Muscle of back (tissue), 11 donors: Measurements from ENCODE around the gene TCP11. TPM values are rescaled to one million over a fixed set of nuclear protein-coding genes. Genes with fewer than 3 reads are reported as not detected.
A peak's percentile ranks its signal among the peaks of the same experiment; 100 is the strongest.
"Not testable (repeated sequence)": the region's sequence is repeated elsewhere in the genome, so short reads cannot be mapped to it uniquely, and the experiment has no call there.

ENCODE experiments used
- DNase-seq, 3 donors: peaks; one replicate each; pipeline versions ENCODE4 v3.0.0 to v3.0.0-alpha.2; 2013
- polyA plus RNA-seq, 10 donors: library from polyadenylated mRNA; unstranded; fragments of 120-200 nt; gene quantifications; one replicate each; pipeline ENCODE4 v1.2.1, GENCODE V29; 2013; ENCODE audit not compliant: insufficient read length in 10 of 10

The TCP11 gene
- polyA plus RNA-seq, 10 donors: 0.15 to 0.73 (median 0.35) TPM; not detected in 1

DNA sequence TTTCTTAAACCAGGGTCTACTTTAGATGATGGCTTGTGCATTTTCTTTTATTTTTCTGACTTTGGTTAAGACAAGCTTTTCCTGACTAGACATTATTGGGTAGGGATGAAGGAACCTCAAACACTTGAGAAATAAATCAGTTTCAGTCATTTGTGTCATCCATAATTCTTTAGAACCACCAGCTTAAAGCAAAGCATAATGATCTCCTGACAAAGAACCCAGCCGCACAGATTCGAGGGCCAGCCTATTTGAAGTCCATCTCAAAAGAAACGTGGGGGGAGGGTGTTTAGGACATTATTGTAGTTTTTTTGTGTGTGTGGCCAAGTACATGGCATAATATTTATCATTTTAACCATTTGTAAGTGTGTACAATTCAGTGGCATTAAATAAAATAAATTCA is 6.3 kb upstream of the TCP11 start:
- DNase-seq: no peak

DNA sequence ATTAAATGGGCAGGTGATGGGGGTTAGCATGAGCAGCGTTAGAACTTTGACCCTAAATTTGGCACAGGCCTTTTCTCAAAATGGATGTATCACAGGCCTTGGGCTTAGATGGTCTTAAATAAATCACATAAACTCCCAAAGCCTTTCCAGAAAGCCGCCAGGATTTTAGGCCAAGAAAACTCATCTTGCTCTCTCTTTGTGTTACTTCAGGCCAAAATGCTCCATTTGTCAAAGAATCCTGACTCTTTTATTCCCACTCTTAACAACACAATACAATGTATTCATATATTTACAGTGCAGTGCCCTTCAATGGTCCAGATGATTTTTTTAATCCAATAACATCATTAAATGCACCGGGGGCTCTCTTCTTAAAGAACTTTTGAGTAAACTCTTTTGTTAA is 5.9 kb upstream of the TCP11 start:
- peak in 1 of 3 donors; percentile 80 for DNase-seq

DNA sequence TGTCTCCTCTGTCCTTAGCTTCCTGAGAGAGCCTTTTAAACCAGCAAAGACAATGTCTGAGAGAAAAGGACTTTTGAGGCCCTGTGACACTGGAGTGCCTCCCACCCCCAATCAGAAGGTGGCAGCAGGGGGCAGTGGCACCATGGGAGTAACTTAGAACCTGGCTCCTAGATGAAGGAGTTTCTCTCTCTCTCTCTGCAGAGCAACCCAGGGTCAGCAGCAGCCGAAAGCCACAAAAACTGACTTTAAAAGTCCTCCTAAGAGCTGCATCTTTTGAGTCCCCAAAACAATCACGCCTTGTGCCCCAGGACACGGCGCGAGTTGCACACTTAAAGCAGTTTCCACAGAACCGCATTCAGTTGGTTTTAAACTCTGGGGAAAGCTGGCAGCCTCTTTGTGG is 5.3 kb upstream of the TCP11 start:
- DNase-seq: peak in 1 of 3 donors; percentile 36

DNA sequence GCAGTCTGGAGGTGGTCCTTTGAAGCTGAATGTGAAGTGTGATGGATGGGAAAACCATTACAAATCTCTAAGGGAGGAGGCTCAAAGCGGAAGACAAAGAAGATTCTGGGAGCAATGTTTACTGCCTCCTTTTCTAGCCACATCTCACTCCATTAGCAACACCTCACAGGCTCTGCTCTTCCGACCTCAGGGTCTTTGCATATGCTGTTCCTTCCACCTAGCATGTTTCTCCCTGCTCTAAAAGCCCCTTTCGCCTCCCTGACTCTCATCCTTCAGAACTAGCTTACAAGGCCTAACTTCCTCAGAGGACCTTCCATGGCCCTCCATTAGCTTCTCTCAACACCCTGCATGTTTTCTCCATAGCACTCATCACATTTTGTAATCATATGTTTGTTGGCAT is 4.6 kb upstream of the TCP11 start:
- DNase-seq: no peak

DNA sequence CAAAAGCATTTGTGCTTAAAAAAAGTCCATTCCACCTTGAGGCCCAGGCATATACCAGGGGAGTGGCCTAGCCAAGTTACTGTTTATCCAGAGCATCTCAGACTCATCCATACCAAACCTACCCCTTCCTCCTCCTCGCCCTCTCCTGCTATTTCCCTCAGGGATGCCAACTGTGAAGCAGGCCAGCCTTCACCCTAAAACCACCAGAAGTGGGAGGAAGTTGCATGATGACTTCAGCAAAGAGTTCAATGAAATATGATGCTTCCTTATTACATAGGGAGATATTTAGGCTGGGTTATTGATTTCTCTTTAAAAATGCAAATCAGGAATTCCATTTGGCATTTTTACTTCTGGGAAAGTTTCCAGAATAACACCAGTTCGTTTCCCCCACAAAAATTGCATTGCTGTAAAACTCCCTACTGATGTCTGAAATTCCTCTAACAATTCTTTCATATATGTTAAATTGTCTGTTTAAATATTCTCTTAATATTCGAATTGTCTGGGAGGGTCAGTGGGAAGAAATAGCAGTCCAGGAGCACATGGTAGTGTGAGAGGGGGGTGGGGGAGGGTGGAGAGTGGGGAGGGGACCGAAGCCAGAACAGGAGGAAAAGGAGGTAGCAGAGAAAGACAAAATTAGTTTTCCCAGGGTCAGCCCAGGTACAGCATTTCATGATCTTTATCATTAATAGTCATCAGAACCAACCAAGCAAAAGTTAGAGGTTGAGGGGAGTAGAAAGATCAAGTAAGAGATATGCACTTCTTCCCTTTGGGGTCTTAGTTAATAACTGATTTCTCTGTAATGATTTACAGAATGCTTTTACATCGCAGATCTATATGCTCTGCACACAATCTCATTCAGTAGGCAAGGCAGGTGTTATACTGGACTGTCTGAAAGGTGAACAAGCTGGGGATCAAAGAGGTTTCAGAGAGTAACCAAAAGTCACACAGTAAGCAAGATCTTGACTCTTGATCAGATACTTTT is 1.7 kb upstream of the TCP11 start:
- no peak for DNase-seq

DNA sequence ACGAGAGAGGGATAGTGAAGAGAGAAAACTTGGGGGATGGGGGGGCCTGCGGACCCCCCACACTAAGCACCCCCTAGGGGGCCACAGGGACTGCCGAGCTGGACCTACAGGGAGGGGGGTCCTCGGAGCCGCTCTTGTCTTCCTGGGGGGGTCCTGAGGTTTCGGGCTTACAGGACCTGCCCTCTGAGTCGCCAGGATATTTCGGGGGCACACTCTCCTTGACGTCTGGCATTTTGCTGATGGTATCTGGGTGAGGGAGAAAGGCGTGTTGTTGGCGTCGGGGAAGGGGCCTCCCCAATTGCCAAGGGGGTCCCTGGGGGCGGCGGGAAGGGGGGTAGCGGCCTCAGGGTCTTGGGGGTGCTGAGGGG is 516 bp downstream of the TCP11 start:
- no peak for DNase-seq

DNA sequence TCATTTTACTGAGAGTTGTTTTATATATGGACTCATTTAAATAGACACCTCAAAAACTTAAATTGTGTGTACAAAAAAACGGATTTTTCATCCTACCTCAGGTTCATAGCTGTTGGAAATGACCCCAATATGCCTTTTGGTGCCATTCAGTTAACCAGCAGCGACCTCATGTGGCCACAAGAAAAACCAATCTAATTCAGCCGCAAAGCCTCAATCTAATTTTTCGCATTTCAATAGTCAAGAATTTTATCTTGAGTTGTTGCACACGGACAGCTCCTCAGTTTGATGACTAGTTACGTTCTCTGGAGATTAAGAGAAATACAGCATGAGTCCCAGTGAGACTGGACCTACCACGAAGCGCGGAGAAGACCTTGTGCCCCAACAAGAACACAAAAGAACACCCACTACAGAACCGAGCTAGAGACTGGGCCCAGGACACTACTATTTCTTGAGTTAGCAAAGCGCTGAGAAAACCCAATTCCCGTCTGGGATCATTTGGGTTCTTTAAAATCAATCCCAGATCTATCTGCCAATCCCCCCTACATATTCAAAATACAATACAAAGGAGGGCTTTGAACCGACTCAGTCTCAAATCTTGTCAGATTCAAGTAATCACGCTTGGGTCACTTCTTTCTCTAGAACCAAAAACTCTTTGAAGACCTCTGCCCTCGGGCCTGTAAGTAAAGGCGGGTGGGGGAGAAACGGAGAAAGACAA is 1.1 kb downstream of the TCP11 start:
- peak; percentile 67 to 87 (median 81) for DNase-seq

DNA sequence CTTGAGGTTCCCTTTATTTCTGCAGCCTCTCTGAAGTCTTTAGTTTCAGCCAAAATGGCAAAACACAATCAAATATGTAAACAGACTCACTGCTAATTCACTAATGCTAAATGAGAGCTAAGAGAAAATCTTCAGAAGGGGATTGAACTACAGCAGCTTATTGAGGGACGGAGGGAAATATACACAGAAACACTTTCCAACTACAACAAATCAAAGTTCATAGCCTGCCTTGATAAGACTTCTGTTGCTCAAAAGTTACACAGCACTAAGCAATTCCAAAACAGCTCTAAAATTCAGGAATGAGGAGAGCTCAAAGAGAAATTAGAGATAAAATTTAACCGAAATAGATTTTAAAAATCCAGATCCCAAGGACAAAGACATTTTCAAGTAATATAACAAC is 1.7 kb downstream of the TCP11 start:
- DNase-seq: no peak

DNA sequence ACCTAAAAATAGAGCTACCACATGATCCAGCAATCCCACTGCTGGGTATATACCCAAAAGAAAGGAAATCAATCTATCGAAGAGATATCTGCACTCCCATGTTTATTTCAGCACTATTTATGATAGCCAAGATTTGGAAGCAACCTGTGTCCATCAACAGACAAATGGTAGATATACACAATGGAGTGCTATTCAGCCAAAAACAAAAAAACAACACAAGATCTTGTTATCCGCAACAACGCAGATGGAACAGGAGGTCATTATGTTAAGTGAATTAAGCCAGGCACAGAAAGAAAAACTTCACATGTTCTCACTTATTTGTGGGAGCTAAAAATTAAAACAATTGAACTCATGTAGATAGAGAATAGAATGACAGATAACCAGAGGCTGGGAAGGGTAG is 2.9 kb downstream of the TCP11 start:
- DNase-seq: not testable (repeated sequence)

DNA sequence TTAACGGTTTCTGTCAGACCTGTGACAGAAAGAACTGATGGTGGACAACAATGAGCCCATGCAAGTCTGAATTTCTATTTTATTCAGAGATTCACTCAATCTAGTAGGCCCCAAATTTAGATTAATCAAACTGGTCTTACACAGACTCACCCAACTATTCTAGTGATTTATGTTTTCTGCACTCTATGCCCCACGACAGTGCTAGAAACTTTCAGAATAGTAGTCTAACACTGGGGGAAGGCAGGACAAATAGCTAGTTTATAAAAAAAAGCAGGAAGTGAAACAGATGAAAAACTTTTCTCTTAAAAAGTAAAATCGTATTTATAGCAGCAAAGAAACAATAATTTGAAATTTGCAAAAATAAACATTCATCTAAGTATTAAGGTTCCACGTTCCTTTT is 5.0 kb downstream of the TCP11 start:
- no peak for DNase-seq

DNA sequence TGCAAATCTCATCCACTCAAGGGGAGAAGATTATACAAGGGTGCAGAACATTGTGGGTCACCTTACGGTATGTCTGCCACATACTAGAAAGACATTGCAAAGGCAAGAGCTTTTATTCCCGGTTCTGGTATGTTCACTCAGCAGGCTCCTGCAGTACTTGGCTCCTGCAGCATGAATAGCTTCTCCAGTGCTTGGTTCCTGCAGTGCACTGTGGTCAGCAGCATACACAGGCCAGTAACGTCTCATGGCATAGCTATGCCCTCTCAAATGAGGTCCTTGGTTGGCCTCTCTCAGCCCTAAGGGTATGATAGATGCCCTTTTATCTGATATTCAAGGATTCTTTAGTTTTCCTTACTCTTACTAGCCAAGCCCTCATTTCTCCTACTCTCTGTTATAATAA is 12.6 kb downstream of the TCP11 start:
- no peak for DNase-seq

DNA sequence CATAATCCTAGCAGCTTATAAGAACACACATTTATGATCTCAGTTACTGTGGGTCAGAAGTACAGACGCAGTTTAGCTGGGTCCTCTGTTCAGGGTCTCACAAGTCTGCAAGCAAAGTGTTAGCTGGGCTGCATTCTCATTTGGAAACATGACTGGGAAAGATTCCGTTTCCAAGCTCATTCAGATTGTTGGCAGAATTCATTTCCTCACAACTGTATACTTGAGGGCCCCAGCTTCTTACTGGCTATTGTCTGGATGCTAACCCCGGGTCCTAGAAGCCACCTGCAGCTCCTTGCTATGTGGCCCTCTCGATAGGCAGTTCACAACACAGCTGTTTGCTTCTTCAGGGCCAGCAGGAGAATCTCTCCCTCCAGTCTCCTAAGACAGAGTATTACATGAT is 13.1 kb downstream of the TCP11 start:
- peak in 2 of 3 donors; percentile 55 to 84 for DNase-seq

DNA sequence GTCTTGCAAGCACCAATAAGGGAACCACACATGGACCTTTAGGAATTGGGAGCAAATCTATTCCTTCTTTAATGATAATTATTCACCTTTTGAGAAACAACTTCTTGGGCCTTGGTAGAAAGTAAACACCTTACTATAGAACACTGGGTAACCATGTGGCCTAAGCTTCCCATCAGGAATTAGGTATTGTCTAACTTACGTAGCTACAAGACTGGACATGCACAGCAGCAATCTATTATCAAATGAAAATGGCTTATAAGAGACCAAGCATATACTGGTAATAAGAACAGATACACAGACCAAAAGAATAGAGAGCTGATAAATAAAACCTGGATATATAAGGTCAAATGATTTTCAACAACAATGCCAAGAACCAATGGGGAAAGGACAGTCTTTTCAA is 16.8 kb downstream of the TCP11 start:
- no peak for DNase-seq

DNA sequence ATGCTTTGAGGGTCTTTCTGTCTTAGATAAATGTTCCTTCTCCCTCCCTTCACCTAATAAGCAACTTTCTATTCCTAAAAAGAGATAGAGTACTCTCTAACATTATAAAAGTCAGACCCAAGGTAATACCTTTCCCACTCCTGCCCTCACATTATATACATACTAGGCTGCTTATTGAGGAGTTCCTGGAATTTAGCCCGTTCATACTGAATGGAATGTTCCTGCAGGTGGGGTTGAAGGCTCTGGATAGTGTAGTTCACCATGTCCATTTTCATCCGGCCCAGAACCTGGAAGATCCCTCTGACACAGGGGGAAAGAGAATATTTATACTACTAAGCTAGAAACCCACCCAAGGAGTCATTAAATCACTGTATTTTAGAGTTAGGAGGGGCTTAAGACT is 20.4 kb downstream of the TCP11 start:
- no peak for DNase-seq

DNA sequence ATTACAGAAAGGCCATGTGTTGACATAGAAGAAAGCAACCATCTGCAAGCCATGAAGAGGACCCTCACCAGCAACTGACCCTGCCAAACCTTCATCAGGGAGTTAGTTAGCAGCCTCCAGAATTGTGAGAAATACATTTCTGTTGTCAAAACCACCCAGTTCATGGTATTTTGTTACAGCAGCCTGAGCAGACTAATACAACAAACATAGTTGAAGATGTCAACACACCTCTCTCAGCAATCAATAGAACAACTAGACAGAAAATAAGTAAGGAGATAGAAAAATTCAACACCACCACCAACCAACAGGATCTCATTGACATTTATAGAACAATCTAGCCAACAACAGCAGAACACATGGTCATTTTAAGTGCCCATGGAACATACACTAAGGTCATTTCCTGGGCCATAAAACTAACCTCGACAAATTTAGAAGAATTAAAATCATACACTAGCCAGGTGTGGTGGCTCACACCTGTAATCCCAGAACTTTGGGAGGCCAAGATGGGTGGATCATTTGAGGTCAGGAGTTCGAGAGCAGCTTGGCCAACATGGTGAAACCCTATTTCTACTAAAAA is 32.7 kb downstream of the TCP11 start:
- DNase-seq: no peak

DNA sequence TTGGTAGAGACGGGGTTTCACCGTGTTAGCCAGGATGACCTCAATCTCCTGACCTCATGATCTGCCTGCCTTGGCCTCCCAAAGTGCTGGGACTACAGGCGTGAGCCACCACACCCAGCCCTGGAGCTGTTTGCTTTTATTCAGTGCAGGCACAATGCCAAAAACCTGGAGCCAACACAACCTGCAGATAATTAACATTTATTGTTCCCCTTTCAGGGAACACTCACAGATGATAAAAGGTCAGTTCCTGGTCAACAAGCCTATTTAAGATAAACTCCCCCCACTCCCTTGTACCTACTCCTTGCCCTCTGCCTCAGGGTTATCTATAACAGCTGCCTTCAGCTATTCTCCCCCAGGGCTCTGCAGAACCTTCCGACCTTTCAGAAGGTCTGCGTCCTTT is 33.4 kb downstream of the TCP11 start:
- DNase-seq: not testable (repeated sequence)

DNA sequence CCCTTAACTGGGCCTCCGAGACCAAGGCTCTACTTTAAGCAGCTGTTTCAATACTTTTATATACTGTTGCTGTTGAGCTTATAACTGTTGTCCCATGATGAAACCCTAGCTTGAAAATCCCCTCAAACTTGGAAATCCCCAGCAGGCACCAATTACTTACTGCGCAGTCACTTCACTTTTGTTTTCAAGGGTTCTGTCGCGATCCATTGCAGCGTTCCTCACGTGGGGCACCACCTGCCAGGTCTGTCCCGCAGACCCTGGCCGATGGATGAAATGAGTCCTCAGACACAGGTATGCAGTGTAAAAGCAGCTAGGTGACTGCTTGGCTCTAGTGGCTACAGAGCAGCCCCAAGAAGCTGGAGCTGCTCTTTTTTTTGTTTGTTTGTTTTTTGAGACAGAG is 33.9 kb downstream of the TCP11 start:
- DNase-seq: not testable (repeated sequence)

DNA sequence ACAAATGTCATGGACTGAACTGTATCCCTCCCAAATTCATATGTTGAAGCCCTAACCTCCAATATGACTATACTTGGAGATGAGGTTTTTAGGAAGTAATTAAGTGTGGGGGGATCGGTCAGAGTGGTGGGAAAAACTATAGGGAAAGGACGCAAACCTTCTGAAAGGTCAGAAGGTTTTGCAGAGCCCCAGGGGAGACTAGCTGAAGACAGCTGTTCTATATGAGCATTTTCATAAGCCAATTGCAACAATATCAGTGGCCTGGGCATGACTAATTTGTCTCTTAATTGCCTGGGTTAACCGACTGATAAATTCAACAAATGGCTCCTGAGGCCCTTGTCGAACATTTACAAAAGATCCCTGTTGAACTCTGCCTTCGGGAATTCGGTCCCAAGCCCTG is 35.1 kb downstream of the TCP11 start:
- not testable (repeated sequence) for DNase-seq

DNA sequence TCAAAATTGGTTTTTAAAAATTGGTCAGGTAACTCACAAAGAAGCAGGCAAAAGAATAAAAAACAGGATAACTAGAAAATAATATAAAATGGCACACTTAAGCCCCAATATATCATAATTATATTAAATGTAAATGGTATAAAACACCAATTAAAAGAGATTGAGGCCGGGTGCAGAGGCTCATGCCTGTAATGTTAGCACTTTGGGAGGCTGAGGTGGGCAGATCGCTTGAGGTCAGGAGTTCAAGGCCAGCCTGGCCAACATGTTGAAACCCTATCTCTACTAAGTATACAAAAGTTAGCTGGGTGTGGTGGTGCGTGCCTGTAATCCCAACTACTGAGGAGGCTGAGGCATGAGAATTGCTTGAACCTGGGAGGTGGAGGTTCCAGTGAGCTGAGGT is 36.1 kb downstream of the TCP11 start:
- no peak for DNase-seq

DNA sequence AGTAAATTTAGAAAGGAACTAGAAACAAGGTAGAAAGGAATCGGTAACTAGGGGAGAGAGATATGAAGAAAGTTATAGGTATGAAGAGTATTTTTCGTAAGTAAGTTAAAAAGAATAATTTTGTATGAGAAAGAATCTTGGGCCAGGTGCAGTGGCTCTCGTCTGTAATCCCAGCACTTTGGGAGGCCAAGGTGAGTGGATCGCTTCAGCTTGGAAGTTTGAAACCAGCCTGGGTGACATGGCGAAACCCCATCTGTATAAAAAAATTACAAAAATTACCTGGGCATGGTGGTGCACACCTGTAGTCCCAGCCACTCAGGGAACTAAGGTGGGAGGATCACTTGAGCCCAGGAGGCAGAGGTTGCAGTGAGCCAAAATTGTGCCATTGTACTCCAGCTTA is 42.0 kb downstream of the TCP11 start:
- DNase-seq: no peak

DNA sequence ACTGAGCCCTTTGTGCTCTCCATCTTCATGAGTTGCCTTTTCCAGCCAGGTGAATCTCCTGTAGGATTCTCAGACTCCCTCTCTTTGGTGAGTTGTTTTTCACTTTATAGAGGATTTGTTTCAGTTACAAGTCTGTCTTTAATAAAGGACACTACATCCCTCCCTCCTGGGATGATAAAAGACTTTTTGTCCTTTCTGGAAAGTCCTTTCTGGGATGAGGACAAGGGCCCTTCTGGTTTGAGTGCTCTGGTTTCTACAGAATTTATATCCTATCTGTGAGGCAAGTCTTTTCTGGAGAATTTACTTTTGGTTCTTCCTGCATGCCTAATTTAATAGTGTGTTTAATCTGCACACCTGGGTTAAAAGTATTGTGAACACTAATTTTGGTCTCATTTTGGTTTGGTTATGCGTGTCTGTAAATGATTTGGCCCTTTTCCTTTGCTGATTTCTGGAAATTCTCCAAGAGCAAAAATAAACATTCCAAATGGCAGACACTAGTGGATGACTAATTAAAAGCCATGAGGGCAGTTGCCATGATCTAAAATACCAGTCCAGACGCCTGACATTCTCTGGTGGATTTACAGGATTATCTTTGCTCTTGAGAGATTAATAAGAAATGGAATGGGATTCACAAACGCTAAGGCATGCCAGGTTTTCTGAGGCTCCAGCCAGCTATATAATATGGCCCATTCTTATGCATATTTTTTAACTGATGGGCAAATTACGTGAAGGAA is 44.8 kb downstream of the TCP11 start:
- peak in 2 of 3 donors; percentile 27 to 83 for DNase-seq

DNA sequence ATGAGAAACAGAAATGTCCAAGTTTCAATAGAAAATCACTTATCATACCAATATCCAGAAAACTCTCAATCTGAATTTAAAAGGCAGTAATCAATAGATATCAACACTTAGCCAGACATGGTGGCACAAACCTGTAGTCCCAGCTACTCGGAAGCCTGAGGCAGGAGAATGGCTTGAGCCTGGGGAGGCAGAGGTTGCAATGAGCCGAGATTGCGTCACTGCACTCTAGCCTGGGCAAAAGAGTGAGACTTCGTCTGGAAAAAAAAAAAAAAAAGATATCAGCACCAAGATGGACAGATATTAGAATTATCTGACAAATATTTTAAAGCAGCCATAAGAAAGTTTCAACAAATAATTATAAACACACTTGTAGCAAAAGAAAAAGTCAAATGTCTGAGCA is 47.0 kb downstream of the TCP11 start:
- no peak for DNase-seq
